ENCODE data around the gene MEIOB.

Gene MEIOB

DNA sequence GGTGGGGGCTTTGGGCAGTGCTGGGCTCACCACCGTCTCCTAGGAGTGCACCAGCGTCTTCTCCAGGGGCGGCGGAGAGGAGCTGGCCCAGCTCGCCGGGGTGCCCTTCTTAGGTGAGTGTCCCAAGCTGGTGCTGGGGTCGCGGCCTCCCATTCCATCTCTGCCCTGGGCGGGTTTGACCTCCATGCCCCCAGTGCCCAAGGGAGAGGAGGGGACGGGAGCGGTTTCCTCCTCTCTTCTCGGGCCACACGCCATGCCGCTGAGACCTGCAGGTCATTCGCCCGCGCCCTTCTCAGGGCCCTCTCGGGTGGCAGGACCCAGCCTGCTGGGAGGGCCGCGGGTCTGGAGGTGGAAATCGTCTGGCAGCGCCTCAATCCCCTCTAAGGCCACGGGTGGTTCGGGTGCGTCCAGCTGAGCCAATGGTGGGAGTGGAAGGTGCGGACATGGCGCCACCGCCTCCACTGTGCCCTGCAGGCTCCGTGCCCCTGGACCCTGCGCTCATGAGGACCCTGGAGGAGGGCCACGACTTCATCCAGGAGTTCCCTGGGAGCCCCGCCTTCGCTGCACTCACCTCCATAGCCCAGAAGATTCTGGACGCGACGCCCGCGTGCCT, 83.8 kb downstream of the MEIOB start:
- no peak for DNase-seq (ENCODE audit: extremely low read depth, low read depth)
- no peak overlapping the region for H3K4me3 ChIP-seq (replicated peaks; ENCODE audit: low read depth, low read length)
- TF ChIP-seq, protein P1, sequence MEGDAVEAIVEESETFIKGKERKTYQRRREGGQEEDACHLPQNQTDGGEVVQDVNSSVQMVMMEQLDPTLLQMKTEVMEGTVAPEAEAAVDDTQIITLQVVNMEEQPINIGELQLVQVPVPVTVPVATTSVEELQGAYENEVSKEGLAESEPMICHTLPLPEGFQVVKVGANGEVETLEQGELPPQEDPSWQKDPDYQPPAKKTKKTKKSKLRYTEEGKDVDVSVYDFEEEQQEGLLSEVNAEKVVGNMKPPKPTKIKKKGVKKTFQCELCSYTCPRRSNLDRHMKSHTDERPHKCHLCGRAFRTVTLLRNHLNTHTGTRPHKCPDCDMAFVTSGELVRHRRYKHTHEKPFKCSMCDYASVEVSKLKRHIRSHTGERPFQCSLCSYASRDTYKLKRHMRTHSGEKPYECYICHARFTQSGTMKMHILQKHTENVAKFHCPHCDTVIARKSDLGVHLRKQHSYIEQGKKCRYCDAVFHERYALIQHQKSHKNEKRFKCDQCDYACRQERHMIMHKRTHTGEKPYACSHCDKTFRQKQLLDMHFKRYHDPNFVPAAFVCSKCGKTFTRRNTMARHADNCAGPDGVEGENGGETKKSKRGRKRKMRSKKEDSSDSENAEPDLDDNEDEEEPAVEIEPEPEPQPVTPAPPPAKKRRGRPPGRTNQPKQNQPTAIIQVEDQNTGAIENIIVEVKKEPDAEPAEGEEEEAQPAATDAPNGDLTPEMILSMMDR (IDR thresholded peaks at IDR 0.05; ENCODE audit: low read depth, low read length, missing control alignments) = no peak

DNA sequence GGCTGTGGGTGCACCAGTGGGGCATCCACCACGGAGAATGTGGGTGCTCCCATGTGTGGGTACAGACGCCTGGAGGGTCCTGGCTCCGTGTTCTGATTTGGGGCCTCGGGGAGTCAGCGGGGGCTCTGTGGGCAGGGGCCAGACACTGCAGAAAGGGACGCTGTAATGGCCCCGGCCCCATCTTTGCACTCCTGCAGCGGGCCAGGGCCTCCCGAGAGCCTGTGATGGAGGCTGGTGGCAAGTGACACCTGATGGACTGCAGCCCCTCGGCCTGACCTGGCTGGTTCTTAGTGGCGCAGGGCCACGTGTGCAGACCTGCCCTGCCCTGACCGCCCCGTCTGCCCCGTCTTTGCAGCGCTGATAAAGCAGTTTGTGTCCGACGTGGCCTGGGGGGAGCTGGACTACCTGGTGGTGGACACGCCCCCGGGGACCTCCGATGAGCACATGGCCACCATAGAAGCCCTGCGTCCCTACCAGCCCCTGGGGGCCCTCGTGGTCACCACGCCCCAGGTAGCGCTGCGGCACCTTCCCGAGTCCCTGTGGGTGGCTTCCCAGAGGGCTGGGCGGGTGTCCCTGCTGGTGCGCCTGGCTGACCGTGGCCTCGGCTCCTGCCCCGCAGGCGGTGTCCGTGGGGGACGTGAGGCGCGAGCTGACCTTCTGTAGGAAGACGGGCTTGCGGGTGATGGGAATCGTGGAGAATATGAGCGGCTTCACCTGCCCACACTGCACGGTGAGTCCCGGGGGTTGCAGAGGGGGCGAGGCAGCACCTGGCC, 84.5 kb downstream of the MEIOB start:
- no peak overlapping the region for H3K4me3 ChIP-seq (replicated peaks; ENCODE audit: low read depth, low read length)
- DNase-seq (ENCODE audit: extremely low read depth, low read depth) = no peak
- TF ChIP-seq, protein P1 (IDR thresholded peaks at IDR 0.05; ENCODE audit: low read depth, low read length, missing control alignments) = no peak

DNA sequence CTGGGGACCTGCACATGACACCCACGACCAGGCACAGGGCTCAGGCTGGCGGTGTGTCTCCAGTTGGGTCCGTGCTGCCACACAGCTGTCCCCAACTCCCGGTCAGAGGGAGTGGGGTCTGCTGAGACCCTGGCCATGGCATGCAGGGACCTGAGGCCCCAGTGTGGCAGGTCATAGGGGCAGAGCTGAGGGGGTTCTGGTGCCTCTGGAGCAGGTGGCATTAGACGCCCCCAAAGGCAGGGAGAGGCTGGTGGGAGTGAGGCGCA, 85.0 kb downstream of the MEIOB start:
- TF ChIP-seq, protein P1 (IDR thresholded peaks at IDR 0.05; ENCODE audit: low read depth, low read length, missing control alignments) = no peak
- no peak for DNase-seq (ENCODE audit: extremely low read depth, low read depth)
- H3K4me3 ChIP-seq (replicated peaks; ENCODE audit: low read depth, low read length) = no peak overlapping the region

DNA sequence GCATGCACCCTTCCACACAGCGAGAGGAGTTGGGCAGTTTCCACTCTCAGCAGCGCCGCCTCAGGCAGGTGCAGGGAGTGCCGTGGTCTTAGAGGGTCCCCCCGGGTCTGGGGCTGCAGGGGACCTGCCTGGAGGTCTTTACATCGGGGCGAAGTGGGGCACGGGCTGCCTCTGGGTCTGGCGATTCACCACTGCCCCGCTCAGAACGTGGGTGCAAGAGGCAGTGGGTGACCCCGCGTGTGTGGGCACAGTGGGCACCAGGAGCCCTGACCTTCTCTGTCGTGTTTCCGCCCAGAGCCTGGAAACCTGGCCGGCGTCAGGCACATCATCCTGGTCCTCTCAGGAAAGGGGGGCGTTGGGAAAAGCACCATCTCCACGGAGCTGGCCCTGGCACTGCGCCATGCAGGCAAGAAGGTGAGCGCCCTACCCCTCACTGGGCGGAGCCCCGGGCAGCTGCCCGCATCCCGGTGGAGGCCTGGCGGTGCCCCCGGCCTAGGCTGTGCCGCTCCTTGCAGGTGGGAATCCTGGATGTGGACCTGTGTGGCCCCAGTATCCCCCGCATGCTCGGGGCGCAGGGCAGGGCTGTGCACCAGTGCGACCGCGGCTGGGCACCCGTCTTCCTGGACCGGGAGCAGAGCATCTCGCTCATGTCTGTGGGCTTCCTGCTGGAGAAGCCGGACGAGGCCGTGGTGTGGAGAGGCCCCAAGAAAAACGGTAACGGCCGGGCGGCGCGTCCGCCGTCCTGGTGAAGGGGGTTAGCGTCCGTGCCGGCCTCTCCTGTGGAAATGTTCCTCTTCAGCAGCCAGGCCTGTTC, 85.5 kb downstream of the MEIOB start:
- no peak overlapping the region for H3K4me3 ChIP-seq (replicated peaks; ENCODE audit: low read depth, low read length)
- DNase-seq (ENCODE audit: extremely low read depth, low read depth) = no peak
- TF ChIP-seq, protein P1 (IDR thresholded peaks at IDR 0.05; ENCODE audit: low read depth, low read length, missing control alignments) = no peak

DNA sequence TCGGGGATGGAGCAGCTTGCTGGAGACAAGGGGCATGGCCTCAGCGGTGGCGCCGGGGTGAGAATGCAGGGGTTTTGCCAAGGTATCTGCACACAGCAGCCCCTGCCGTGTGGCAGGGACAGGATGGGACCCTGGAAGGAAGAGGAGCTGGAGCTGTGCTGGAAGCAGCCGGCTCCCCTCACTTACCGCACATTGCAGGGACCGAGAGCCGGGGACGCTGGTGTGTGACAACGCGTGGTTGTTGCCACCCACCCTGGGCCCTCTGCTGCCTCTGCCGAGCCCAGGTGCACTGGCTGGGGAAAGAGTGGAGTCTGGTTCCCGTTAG, 86.2 kb downstream of the MEIOB start:
- TF ChIP-seq, protein P1 (IDR thresholded peaks at IDR 0.05; ENCODE audit: low read depth, low read length, missing control alignments) = no peak
- DNase-seq (ENCODE audit: extremely low read depth, low read depth) = no peak
- H3K4me3 ChIP-seq (replicated peaks; ENCODE audit: low read depth, low read length) = no peak overlapping the region

DNA sequence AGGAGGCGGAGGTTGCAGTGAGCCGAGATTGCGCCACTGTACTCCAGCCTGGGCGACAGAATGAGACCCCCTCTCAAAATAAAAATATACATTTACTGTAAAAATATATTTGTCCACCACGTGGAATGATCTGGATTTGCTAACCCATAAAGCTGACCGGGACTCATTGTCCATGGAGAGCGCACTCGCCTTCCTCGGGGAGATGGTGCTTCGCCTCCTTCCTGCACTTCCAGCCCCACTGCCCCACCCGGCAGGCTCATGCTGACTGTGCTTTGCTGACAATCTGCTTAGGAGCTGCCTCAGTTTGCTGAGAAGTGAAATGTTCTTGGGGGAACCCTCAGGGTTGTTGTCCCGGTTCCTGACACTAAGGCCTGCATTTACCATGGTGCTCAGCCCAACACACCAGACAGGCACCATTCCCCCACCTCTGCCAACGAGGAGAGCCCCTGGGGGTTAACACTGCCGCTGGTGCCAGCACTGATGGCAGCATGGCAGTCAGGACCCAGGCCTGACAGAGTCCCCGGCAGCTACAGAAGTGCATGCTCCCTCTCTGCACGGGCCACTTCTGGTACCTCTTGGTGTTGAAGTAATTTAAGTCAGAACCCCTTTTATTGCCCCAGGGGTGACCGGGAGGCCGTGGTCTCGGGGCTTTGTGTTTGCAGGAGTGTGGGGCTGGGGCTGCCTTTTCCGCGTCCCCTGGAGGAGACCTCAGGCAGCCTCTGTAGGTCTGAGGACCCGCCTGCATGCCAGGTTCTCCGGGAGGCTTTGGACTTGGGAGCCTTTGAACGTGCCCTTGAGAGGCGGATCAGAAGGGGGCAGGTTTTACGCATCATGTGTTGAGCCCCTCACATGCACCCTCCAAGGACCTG, 86.8 kb downstream of the MEIOB start:
- no peak overlapping the region for H3K4me3 ChIP-seq (replicated peaks; ENCODE audit: low read depth, low read length)
- DNase-seq (ENCODE audit: extremely low read depth, low read depth) = no peak
- TF ChIP-seq, protein P1 (IDR thresholded peaks at IDR 0.05; ENCODE audit: low read depth, low read length, missing control alignments) = no peak
